Measurements from ENCODE around the gene RPL35A. TPM values are rescaled to one million over a fixed set of nuclear protein-coding genes. Genes with fewer than 3 reads are reported as not detected.

Gene RPL35A
- total and polyA plus RNA-seq, 2 of the 8 experiments (the other 6 are each of a cell fraction or from before 2014, with no cell fraction given): 695 to 1,393 TPM

GRCh38 chr3:197975311-197975710 lies 25.3 kb downstream of the RPL35A start (continued):
- no peak for TF ChIP-seq ATF2 (IDR thresholded peaks at IDR 0.05; ENCODE audit: low read length)
- TF ChIP-seq MAFK (IDR thresholded peaks at IDR 0.05; ENCODE audit: low read depth, low read length): no peak
- no peak for TF ChIP-seq TEAD4 (IDR thresholded peaks at IDR 0.05; ENCODE audit: low read depth, low read length)
- TF ChIP-seq SAP30 (IDR thresholded peaks at IDR 0.05; ENCODE audit: insufficient read depth, insufficient replicate concordance, low read length): no peak
- TF ChIP-seq USF2 (IDR thresholded peaks at IDR 0.05; ENCODE audit: low read length): no peak
- TF ChIP-seq SIN3A (conservative IDR thresholded peaks at IDR 0.05 in 1 of 2, IDR thresholded peaks at IDR 0.05 in 1 of 2; ENCODE audit: low read depth in 1 of 2, low read length in 2 of 2): no peak
